ENCODE results near the gene GPSM1. TPM values are rescaled to one million over a fixed set of nuclear protein-coding genes. Genes with fewer than 3 reads are reported as not detected.

GPSM1 gene
- total RNA-seq, 1 donor from 2014 or later: 19.2 TPM

GRCh38 chr9:136292591-136293448 is 34.5 kb upstream of the GPSM1 start:
- Histone ChIP-seq H3K4me1 (no peaks in the 10 kb centered on the region), H3K9me3 (no peaks in the 10 kb centered on the region), H3K27me3 (ENCODE audit: low read depth) (peaks cover 19% of the 10 kb centered on the region), H3K27ac (no peak overlapping the region), H3K36me3 (no peaks in the 10 kb centered on the region), H3K4me3 (no peak overlapping the region)
- intact Hi-C loops (cut with DNase I): no loop called here
- ATAC-seq (no peak), DNase-seq (no peak)
- no peak for TF ChIP-seq CTCF (IDR thresholded peaks at IDR 0.05)

DNA sequence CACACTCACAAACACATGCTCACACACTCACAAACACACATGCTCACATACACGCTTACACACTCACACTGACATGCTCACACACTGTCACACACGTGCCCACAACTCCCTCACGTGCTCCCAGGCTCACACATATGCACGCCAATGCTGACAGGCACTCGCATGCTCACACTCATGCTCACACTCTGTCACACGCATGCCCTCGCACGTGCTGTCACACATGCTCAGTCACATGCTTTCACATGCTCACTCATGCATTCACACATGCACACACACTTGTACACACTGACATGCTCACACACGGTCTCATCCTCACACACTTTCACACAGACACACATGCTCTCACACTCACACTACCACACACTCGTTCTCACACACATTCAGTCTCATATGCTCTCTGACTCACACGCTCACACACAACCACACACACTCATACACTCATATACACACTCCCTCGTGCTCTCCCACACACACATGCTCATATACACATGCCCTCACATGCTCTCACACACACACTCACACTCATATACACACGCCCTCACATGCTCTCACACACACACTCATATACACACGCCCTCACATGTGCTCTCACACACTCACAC is 33.8 kb upstream of the GPSM1 start:
- DNase-seq: no peak
- no peaks in the 10 kb centered on the region for H3K4me1 ChIP-seq
- no peak overlapping the region for H3K27ac ChIP-seq
- no peaks in the 10 kb centered on the region for H3K36me3 ChIP-seq
- peaks cover 14% of the 10 kb centered on the region for H3K27me3 ChIP-seq (ENCODE audit: low read depth)
- ATAC-seq: no peak
- no peak for TF ChIP-seq CTCF (IDR thresholded peaks at IDR 0.05)
- H3K9me3 ChIP-seq: no peaks in the 10 kb centered on the region
- no peak overlapping the region for H3K4me3 ChIP-seq
- intact Hi-C loops (cut with DNase I): no loop called here

DNA sequence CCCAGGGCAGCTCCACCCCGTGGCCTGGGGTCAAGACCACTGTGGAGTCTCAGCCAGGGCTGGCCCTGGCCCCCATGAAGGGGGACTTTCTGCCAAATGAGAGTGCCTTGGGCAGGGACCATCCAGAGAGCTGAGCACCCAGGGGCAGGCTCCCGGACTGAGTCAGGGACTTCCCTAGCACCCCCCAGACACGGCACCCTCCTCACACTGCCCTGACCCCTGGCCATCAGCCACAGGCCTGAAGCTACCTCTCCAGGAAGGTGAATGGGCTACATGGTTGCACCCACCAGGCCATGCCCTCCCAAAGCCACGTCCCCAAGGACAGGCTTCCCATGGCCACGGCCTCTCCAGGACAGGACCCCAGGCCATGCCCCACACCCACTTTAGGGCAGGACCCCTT is 32.9 kb upstream of the GPSM1 start:
- DNase-seq (no peak), ATAC-seq (no peak)
- Histone ChIP-seq H3K27me3 (ENCODE audit: low read depth) (peaks cover 14% of the 10 kb centered on the region), H3K4me3 (no peak overlapping the region), H3K36me3 (no peaks in the 10 kb centered on the region), H3K27ac (no peak overlapping the region), H3K4me1 (no peaks in the 10 kb centered on the region), H3K9me3 (no peaks in the 10 kb centered on the region)
- TF ChIP-seq CTCF (IDR thresholded peaks at IDR 0.05): no peak
- intact Hi-C loops (cut with DNase I): no loop called here

DNA sequence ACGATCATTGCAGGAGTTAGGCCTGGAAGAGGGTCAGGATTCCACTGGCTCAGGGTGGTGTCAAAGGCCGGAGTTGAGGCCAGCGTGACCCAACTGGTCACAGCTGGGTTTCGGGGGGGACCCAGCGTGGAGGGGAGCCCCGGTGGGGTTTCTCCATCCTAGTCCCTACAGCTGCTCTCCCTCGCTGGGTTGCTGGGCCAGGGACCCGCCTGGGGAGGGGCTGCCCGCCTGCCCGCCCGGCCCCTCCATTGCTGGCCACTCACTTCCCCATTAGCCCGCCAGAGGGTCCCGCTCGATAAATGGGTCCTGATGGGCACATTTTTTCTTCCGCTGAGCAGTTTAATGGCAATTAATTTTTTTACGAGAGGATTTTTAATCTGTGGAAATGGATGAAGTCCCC is 32.3 kb upstream of the GPSM1 start:
- Histone ChIP-seq H3K4me1 (no peaks in the 10 kb centered on the region), H3K36me3 (no peaks in the 10 kb centered on the region), H3K27ac (no peak overlapping the region), H3K9me3 (no peaks in the 10 kb centered on the region), H3K4me3 (no peak overlapping the region), H3K27me3 (ENCODE audit: low read depth) (peaks cover 14% of the 10 kb centered on the region)
- DNase-seq (no peak), ATAC-seq (no peak)
- intact Hi-C loops (cut with DNase I): no loop called here
- TF ChIP-seq CTCF (IDR thresholded peaks at IDR 0.05): no peak

GRCh38 chr9:136295542-136296433 is 31.6 kb upstream of the GPSM1 start:
- ATAC-seq (no peak), DNase-seq (no peak)
- intact Hi-C loops (cut with DNase I): no loop called here
- Histone ChIP-seq H3K4me3 (no peak overlapping the region), H3K36me3 (no peaks in the 10 kb centered on the region), H3K4me1 (no peaks in the 10 kb centered on the region), H3K9me3 (no peaks in the 10 kb centered on the region), H3K27me3 (ENCODE audit: low read depth) (peaks cover 11% of the 10 kb centered on the region), H3K27ac (no peak overlapping the region)
- TF ChIP-seq CTCF (IDR thresholded peaks at IDR 0.05): no peak

Data from lower lobe of right lung (tissue), 2 donors.